ENCODE results near the gene UGT1A9. TPM values are rescaled to one million over a fixed set of nuclear protein-coding genes. Genes with fewer than 3 reads are reported as not detected.

UGT1A9 gene
- polyA plus RNA-seq, 1 donor from 2014 or later = not detected

- Histone ChIP-seq H3K4me2 (ENCODE audit: low read length) (no peak overlapping the region), H3K79me2 (replicated peaks; ENCODE audit: insufficient read depth, low read length) (no peaks in the 10 kb centered on the region), H3K9me2 (ENCODE audit: insufficient read depth, low read length) (no peaks in the 10 kb centered on the region), H3F3A (ENCODE audit: insufficient read depth, low read length, poor library complexity, severe bottlenecking) (no peaks in the 10 kb centered on the region), H3K27ac (ENCODE audit: low read length) (no peak overlapping the region), H4K20me1 (ENCODE audit: insufficient read depth) (no peaks in the 10 kb centered on the region), H2AFZ (ENCODE audit: low read depth, low read length) (no peak overlapping the region), H3K9ac (ENCODE audit: low read length) (no peak overlapping the region), H3K4me3 (ENCODE audit: low read length) (no peak overlapping the region), H3K36me3 (ENCODE audit: insufficient read depth, low read length) (no peaks in the 10 kb centered on the region), H3K27me3 (ENCODE audit: insufficient read depth, low read depth, low read length) (no peaks in the 10 kb centered on the region), H3K9me3 (ENCODE audit: low read length) (no peaks in the 10 kb centered on the region)
- TF ChIP-seq EP300 (conservative IDR thresholded peaks at IDR 0.05; ENCODE audit: poor library complexity, severe bottlenecking) (no peak), REST (IDR thresholded peaks at IDR 0.05; ENCODE audit: borderline replicate concordance) (no peak), TAF1 (IDR thresholded peaks at IDR 0.05; ENCODE audit: low read depth) (no peak), POLR2AphosphoS5 (IDR thresholded peaks at IDR 0.05) (no peak), MXI1 (conservative IDR thresholded peaks at IDR 0.05; ENCODE audit: poor library complexity, severe bottlenecking) (no peak), SMC3 (conservative IDR thresholded peaks at IDR 0.05; ENCODE audit: poor library complexity) (no peak), EZH2 (IDR thresholded peaks at IDR 0.05; ENCODE audit: borderline replicate concordance, insufficient read depth, low read length, poor library complexity, severe bottlenecking) (no peak), RAD21 (conservative IDR thresholded peaks at IDR 0.05) (no peak), CTCF (IDR thresholded peaks at IDR 0.05; ENCODE audit: poor library complexity, severe bottlenecking) (no peak)
Observed at GRCh38 chr2:233802132-233802815, 130.6 kb downstream of the UGT1A9 start.

- no peak overlapping the region for H3K9ac ChIP-seq (ENCODE audit: low read length)
- H3K27ac ChIP-seq (ENCODE audit: low read length) = no peak overlapping the region
- no peak overlapping the region for H3K4me3 ChIP-seq (ENCODE audit: low read length)
- no peaks in the 10 kb centered on the region for H3K79me2 ChIP-seq (replicated peaks; ENCODE audit: insufficient read depth, low read length)
- H2AFZ ChIP-seq (ENCODE audit: low read depth, low read length) = no peak overlapping the region
- no peak for TF ChIP-seq MXI1 (conservative IDR thresholded peaks at IDR 0.05; ENCODE audit: poor library complexity, severe bottlenecking)
- no peak for TF ChIP-seq POLR2AphosphoS5 (IDR thresholded peaks at IDR 0.05)
- TF ChIP-seq CTCF (IDR thresholded peaks at IDR 0.05; ENCODE audit: poor library complexity, severe bottlenecking) = no peak
- no peak for TF ChIP-seq REST (IDR thresholded peaks at IDR 0.05; ENCODE audit: borderline replicate concordance)
- no peak for TF ChIP-seq TAF1 (IDR thresholded peaks at IDR 0.05; ENCODE audit: low read depth)
- no peak for TF ChIP-seq SMC3 (conservative IDR thresholded peaks at IDR 0.05; ENCODE audit: poor library complexity)
- no peak for TF ChIP-seq RAD21 (conservative IDR thresholded peaks at IDR 0.05)
- TF ChIP-seq EZH2 (IDR thresholded peaks at IDR 0.05; ENCODE audit: borderline replicate concordance, insufficient read depth, low read length, poor library complexity, severe bottlenecking) = no peak
- TF ChIP-seq EP300 (conservative IDR thresholded peaks at IDR 0.05; ENCODE audit: poor library complexity, severe bottlenecking) = no peak
- no peaks in the 10 kb centered on the region for H3K9me3 ChIP-seq (ENCODE audit: low read length)
- H4K20me1 ChIP-seq (ENCODE audit: insufficient read depth) = no peaks in the 10 kb centered on the region
- H3K36me3 ChIP-seq (ENCODE audit: insufficient read depth, low read length) = no peaks in the 10 kb centered on the region
- H3K9me2 ChIP-seq (ENCODE audit: insufficient read depth, low read length) = no peaks in the 10 kb centered on the region
- no peaks in the 10 kb centered on the region for H3F3A ChIP-seq (ENCODE audit: insufficient read depth, low read length, poor library complexity, severe bottlenecking)
- H3K4me2 ChIP-seq (ENCODE audit: low read length) = no peak overlapping the region
- H3K27me3 ChIP-seq (ENCODE audit: insufficient read depth, low read depth, low read length) = no peaks in the 10 kb centered on the region
Observed at GRCh38 chr2:233803292-233803911, 131.7 kb downstream of the UGT1A9 start.

All from neural cell (in vitro differentiated cells).